ENCODE measurements around the gene HBG1. TPM values are rescaled to one million over a fixed set of nuclear protein-coding genes. Genes with fewer than 3 reads are reported as not detected.

Gene HBG1
- total RNA-seq, 1 experiment from 2014 or later: 2.3 TPM

- BruUV-seq (replicated peaks): no TSS peak
- ATAC-seq: no peak
- Histone ChIP-seq H3K27ac (ENCODE audit: low read length) (no peak overlapping the region), H3K27me3 (ENCODE audit: control insufficient read depth, insufficient read depth, low read length) (no peaks in the 10 kb centered on the region), H3K4me1 (ENCODE audit: control insufficient read depth, insufficient read depth, low read length) (no peaks in the 10 kb centered on the region), H3K9me3 (ENCODE audit: control insufficient read depth, insufficient read depth, low read depth, low read length) (no peaks in the 10 kb centered on the region), H3K4me3 (ENCODE audit: low read depth in 2 of 2, low read length in 2 of 2) (no peak overlapping the region), H3K36me3 (ENCODE audit: control insufficient read depth, insufficient read depth, low read length) (no peaks in the 10 kb centered on the region)
- ChIA-PET CTCF (no interaction called here), POLR2A (no interaction called here)
- no peak for DNase-seq (ENCODE audit: low read depth, low spot score)
- TF ChIP-seq SIN3A (IDR thresholded peaks at IDR 0.05; ENCODE audit: borderline replicate concordance, insufficient read depth, low read depth, low read length) (no peak), CTCF (IDR thresholded peaks at IDR 0.05) (no peak), REST (IDR thresholded peaks at IDR 0.05; ENCODE audit: insufficient read depth in 1 of 2, low read depth in 2 of 2, low read length in 1 of 2) (no peak), POLR2AphosphoS5 (IDR thresholded peaks at IDR 0.05; ENCODE audit: low read depth, low read length) (no peak), TCF7L2 (IDR thresholded peaks at IDR 0.05; ENCODE audit: low read depth, low read length) (no peak)
- in situ Hi-C loops (cut with HindIII; ENCODE audit: low pct_unique_long_range_greater_than_20kb, low sequenced_read_pairs) (no loop called here), intact Hi-C loops (cut with micrococcal nuclease; ENCODE audit: unreplicated experiment) (no loop called here)
Measured at GRCh38 chr11:5233307-5233706, 16.4 kb downstream of the HBG1 start.

- no peaks in the 10 kb centered on the region for H3K4me1 ChIP-seq (ENCODE audit: control insufficient read depth, insufficient read depth, low read length)
- CTCF ChIA-PET: no interaction called here
- no peaks in the 10 kb centered on the region for H3K27me3 ChIP-seq (ENCODE audit: control insufficient read depth, insufficient read depth, low read length)
- no TSS peak for BruUV-seq (replicated peaks)
- H3K9me3 ChIP-seq (ENCODE audit: control insufficient read depth, insufficient read depth, low read depth, low read length): no peaks in the 10 kb centered on the region
- no peak for ATAC-seq
- no peaks in the 10 kb centered on the region for H3K36me3 ChIP-seq (ENCODE audit: control insufficient read depth, insufficient read depth, low read length)
- H3K27ac ChIP-seq (ENCODE audit: low read length): no peak overlapping the region
- no peak overlapping the region for H3K4me3 ChIP-seq (ENCODE audit: low read depth in 2 of 2, low read length in 2 of 2)
- TF ChIP-seq POLR2AphosphoS5 (IDR thresholded peaks at IDR 0.05; ENCODE audit: low read depth, low read length) (no peak), TCF7L2 (IDR thresholded peaks at IDR 0.05; ENCODE audit: low read depth, low read length) (no peak), CTCF (IDR thresholded peaks at IDR 0.05) (no peak), SIN3A (IDR thresholded peaks at IDR 0.05; ENCODE audit: borderline replicate concordance, insufficient read depth, low read depth, low read length) (no peak), REST (IDR thresholded peaks at IDR 0.05; ENCODE audit: insufficient read depth in 1 of 2, low read depth in 2 of 2, low read length in 1 of 2) (no peak)
- in situ Hi-C loops (cut with HindIII; ENCODE audit: low pct_unique_long_range_greater_than_20kb, low sequenced_read_pairs) (no loop called here), intact Hi-C loops (cut with micrococcal nuclease; ENCODE audit: unreplicated experiment) (no loop called here)
- DNase-seq (ENCODE audit: low read depth, low spot score): no peak
- POLR2A ChIA-PET: no interaction called here
Measured at GRCh38 chr11:5232821-5233220, 16.8 kb downstream of the HBG1 start.
